HG03159 (cell line): Measurements from ENCODE around the gene AKAP6.

Source experiments
- ATAC-seq: cut with Tn5 transposase; IDR thresholded peaks from one replicate; pipeline ENCODE4 v1.9.1; 2021; ENCODE audit warnings: mild to moderate bottlenecking, moderate library complexity; ENCODE audit not compliant: unreplicated experiment

Gene AKAP6

DNA sequence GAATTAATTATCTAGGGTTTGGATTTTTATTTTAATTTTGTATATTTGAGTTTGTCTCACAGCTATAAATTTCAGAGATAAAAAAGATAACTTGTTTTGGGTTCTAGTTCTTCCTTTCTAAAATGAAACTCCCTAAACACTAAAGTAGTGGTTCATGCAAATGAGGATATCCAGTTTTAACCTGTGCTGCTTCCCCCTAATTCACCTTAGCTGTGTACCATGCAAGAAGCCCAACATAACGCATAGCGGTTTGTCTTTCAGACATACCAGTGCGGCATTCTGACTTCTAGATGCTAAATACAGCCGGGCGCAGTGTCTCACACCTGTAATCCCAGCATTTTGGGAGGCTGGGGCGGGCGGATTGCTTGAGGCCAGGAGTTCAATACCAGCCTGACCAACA is 320.9 kb downstream of the AKAP6 start:
- ATAC-seq = no peak

DNA sequence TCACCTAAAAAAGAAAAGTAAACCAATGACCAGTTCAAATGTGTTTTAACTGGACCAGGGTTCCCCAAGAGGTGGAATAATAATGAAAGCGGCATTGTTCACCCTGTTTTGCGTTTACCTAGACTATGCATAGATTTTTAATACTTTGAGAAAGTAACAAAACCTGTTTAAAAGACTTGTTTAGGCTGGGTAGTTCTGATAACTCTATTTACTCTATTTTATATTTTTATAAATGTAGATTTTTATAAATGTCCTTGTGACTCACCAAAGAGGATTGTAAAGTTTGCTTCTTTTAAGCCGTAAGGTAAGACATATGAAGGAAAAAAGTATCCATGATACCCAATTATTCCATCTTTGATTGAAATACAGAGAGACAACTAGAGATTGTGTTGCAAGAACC is 321.6 kb downstream of the AKAP6 start:
- no peak for ATAC-seq

DNA sequence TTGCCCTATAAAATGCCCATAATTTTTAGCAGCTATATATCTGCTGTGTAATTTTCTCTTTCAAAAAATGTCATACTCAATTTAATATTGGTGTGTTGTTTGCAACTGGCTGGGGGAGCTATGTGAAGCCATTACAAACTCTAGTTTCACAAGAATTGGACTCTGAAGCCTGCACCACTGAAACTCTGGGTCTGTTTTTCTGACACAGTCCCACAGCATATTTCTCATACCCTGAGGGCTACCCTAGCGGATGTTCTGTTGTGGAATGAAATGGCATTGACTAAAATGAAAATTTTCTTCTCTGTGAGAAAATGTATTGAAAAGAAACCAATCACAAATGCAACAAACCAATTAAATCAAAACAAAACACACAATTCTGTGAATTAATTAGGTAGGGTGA is 325.0 kb downstream of the AKAP6 start:
- no peak for ATAC-seq

DNA sequence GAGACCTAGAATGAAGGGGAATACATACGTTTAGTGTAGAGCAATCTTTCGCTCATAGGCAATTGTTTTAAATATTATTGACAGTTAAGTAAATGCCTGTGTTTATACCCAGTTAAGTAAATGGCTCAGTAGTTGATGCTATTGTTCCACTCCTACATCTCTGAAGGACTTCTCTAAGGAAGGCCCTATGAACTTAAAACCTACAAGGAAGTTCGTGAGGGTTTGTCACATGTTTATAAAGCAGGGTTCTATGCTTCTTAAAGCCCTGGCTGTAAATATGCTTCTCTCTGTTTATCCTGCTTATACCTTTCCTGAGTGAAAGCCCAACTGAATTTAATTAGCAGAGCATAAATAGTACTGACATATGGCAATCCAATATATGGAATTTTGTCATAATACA is 327.5 kb downstream of the AKAP6 start:
- ATAC-seq = no peak

DNA sequence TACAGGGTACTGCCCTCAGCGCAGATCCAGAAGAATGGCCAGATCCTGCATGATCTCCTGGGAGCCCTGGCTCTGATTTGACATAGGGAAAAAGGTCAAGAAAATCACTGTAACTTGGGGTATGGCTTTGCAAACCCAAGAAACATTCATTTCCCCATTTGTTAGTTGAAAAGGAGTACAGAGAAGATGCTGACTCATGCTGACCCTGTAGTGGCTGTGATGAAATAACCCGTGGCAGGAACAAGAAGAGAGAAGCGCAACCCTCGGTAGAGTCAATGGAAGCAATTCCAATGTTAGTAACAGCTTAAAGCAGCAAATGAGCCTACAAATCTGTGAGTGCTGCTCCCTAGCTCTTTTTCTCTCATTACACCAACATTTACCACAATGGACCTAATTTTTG is 328.0 kb downstream of the AKAP6 start:
- no peak for ATAC-seq

DNA sequence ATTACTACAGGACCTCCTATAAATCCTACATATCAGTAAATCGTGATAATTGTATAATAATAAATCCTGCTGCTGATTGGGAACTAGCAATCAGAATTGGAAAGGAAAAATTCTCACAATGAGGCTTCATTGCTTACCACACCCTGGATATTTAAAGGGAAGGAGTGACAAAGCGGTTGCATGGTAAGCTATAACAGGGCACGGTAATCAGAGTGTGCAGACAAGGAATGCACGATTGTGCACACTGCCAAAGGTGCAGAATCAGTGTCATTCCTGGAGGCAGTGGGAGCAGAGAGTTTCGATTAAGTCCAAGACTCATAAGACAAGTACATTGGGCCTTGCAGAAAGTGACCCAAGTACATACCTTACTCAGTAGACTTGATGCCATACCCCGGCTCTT is 332.1 kb downstream of the AKAP6 start:
- no peak for ATAC-seq

GRCh38 chr14:32662211-32662610 is 333.1 kb downstream of the AKAP6 start:
- no peak for ATAC-seq

GRCh38 chr14:32666308-32666707 is 337.2 kb downstream of the AKAP6 start:
- ATAC-seq = no peak

DNA sequence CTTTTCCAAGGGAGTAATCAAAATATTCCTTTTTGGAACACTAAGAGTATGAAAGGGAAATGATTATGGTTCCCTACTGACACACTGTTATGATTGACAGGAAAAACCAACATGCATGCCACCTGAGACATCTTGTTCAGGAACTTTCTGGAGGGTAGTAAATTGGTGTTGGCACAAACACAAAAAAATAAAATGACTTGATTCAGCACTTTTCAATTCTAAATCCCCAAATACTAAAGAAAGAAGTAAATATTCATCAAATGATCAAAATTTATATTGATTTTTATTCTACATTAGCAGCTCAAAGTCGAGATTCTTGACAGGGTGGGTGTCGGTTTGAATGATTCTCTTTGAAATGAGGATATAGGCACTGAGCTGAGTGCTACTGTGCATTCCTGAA is 338.2 kb downstream of the AKAP6 start:
- no peak for ATAC-seq

- no peak for ATAC-seq
Observed at GRCh38 chr14:32667791-32668190, 338.7 kb downstream of the AKAP6 start.

DNA sequence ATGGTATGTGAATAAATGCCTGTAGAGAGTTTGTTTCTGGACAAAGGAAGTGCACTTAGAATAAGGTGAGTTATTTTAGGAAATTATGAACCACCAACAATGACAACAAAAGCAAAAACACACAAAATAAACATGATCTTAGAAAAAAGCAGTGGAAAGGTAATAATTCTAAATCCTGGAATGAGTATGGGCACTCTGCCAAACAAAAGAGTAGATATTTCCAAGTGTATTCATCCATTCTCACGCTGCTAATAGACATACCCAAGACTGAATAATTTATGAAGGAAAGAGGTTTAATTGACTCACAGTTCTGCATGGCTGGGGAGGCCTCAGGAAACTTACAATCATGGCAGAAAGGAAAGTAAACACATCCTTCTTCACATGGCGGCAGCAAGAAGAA is 340.3 kb downstream of the AKAP6 start:
- ATAC-seq = no peak

DNA sequence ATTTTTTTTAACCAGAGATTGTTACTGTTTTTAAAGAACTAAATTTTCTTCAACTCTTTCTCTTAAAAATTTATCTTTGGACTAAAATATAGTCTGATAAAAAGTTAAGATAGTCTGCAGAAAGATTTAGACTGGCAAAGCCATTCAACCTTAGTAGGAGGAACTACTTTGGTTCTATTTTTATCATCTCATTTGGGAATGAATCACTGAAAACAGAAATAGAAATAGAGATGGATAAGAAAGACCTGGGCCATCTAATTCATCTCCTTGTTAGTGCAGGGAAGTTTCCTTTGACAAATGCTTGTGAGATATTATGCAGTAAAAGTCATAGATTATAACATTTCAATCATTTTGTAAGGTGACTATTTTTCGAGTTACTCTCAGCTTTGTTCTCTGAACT is 346.3 kb downstream of the AKAP6 start:
- no peak for ATAC-seq

- ATAC-seq = no peak
Observed at GRCh38 chr14:32677129-32677780, 348.2 kb downstream of the AKAP6 start.

GRCh38 chr14:32678088-32678487 is 349.0 kb downstream of the AKAP6 start:
- no peak for ATAC-seq

- no peak for ATAC-seq
Observed at GRCh38 chr14:32679927-32680612, 351.0 kb downstream of the AKAP6 start.

GRCh38 chr14:32681598-32681997 is 352.5 kb downstream of the AKAP6 start:
- no peak for ATAC-seq

GRCh38 chr14:32682214-32682613 is 353.1 kb downstream of the AKAP6 start:
- ATAC-seq = no peak

- ATAC-seq = peak; percentile 84
Observed at GRCh38 chr14:32683679-32684078, 354.6 kb downstream of the AKAP6 start.

DNA sequence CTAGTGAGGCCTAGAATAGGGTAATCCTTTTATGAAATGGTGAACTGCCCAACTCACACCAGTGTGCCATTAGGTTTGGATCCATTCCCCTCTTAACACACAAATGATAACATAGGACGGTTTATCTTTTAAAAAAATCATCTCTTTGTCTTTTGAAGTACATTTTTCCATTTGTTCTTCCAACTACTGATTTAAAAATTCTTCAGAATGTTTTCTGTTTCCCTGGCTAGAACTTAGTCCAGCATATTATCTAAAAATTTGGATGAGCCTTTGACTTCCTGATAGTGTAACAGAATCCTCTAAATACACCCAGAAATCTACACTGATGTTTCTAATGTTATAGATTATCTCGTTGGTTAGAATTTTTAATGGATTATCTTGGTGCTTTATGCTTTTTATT is 359.8 kb downstream of the AKAP6 start:
- no peak for ATAC-seq

DNA sequence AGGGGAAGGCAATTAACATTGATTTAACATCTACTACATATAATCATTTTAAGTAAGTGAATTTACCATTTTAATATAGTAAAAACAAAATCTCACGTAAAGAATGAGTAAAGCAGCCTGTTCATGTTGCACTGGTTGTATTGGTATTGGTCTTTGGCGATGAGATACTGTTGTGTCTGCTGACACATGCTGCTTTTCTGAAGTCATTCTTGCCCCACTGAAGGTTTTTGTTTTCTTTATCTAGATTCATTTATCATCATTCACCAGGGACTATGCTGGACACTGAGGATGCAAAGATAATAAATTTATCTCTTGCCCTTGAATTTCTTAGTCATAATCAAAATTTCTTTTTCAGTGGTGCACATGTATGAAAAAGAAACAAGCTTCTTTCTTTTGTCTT is 363.3 kb downstream of the AKAP6 start:
- no peak for ATAC-seq

DNA sequence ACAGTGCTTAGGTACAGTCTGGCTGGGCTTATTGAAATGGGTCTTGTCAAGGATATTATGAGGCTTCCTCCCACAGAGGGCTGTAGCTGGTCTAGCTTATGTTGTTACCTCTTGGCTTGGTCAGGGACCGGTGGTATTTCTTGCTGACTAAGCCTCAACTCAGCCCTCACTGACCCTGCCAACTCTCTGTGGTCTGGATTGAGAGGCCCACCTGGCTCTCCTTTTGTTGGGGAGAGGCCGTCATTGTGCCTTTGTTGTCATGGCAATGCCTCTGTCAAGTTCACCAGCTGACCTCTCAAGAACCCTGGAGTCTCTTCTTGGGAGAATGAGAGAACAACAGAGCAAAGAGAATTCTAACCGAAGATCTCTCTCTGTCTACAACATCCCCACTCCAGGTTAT is 364.0 kb downstream of the AKAP6 start:
- ATAC-seq = no peak

DNA sequence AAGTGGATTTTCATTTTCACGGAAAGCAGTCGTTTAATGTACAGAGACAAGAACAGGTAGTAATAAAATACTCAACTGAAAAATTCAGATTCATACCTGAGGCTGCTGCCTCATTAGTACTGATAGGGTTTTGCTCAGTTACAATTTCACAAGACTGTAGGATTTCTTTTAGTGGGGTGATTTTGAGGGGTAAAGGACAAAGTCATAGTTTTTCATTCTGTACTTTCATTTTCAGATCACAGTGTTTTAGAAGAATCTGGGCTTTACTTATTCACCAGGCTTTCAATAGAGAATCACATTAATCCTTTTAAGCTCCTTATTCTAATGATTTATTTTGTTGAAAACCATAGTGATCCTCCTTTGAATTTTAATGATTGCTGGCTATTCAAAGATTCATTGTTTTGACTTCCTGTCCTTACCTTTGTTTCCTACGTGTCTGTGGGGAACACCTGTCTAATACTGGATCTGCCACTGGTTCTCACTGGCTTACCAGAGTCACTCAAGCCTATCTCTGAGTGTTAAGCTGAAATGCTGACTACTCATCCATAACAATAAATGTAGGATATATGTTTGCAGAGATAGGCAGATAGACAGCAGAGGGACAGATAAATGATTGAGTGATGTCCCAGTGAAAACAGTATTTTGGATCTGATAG is 365.8 kb downstream of the AKAP6 start:
- no peak for ATAC-seq
